H9 (cell line): ENCODE results near the gene MALSU1. TPM values are rescaled to one million over a fixed set of nuclear protein-coding genes. Genes with fewer than 3 reads are reported as not detected.

Experiments used
- DNase-seq: peaks from one replicate; pipeline ENCODE4 v3.0.0-alpha.2; 2017
- H2AFZ ChIP-seq: one replicate; pipeline ENCODE4 v1.6.1; 2013; ENCODE audit warnings: mild to moderate bottlenecking, low read length, control low read depth, moderate library complexity
- H2AK5ac ChIP-seq: 2 replicates; pipeline ENCODE4 v1.6.1; 2013; ENCODE audit warnings: low read length, control low read depth, mixed read lengths; ENCODE audit not compliant: insufficient read length
- H2BK120ac ChIP-seq: one replicate; pipeline ENCODE4 v1.6.1; 2013; ENCODE audit warnings: low read depth, mild to moderate bottlenecking, low read length, control low read depth, inconsistent platforms; ENCODE audit not compliant: poor library complexity, severe bottlenecking
- H2BK12ac ChIP-seq: 2 replicates; pipeline ENCODE4 v1.6.1; 2013; ENCODE audit warnings: low read length, control low read depth, mixed read lengths, low read depth; ENCODE audit not compliant: insufficient read length
- H2BK15ac ChIP-seq: 2 replicates; pipeline ENCODE4 v1.6.1; 2013; ENCODE audit warnings: low read depth, low read length, control low read depth
- H2BK20ac ChIP-seq: one replicate; pipeline ENCODE4 v1.6.1; 2013; ENCODE audit warnings: low read depth, mild to moderate bottlenecking, low read length, control low read depth, inconsistent platforms; ENCODE audit not compliant: poor library complexity, severe bottlenecking
- H2BK5ac ChIP-seq: 2 replicates; pipeline ENCODE4 v1.6.1; 2013; ENCODE audit warnings: low read length, control low read depth, mixed read lengths; ENCODE audit not compliant: insufficient read length
- H3K14ac ChIP-seq: 2 replicates; pipeline ENCODE4 v1.6.1; 2013; ENCODE audit warnings: low read length, control low read depth; ENCODE audit not compliant: insufficient read depth
- H3K18ac ChIP-seq: 2 replicates; pipeline ENCODE4 v1.6.1; 2013; ENCODE audit warnings: low read depth, mild to moderate bottlenecking, mixed read lengths, low read length, control low read depth; ENCODE audit not compliant: insufficient read length
- H3K23ac ChIP-seq: 2 replicates; pipeline ENCODE4 v1.6.1; 2013; ENCODE audit warnings: low read length, control low read depth, mixed read lengths, low read depth; ENCODE audit not compliant: insufficient read length
- H3K23me2 ChIP-seq: 2 replicates; pipeline ENCODE4 v1.6.1; 2013; ENCODE audit warnings: low read depth, mild to moderate bottlenecking, mixed read lengths, low read length, control low read depth; ENCODE audit not compliant: insufficient read length, poor library complexity, severe bottlenecking
- H3K27ac ChIP-seq: 2 replicates; pipeline ENCODE4 v1.5.1; 2013; ENCODE audit warnings: low read length, control low read depth, mixed read lengths, low read depth; ENCODE audit not compliant: insufficient read length
- H3K27me3 ChIP-seq: 2 replicates; pipeline ENCODE4 v1.6.1; 2013; ENCODE audit warnings: low read length, control low read depth, inconsistent platforms; ENCODE audit not compliant: insufficient read depth
- H3K4ac ChIP-seq: 2 replicates; pipeline ENCODE4 v1.6.1; 2013; ENCODE audit warnings: low read depth, mild to moderate bottlenecking, control low read depth, inconsistent platforms, low read length, moderate library complexity
- H3K4me1 ChIP-seq: 2 replicates; pipeline ENCODE4 v1.6.1; 2013; ENCODE audit warnings: low read length, control low read depth, inconsistent platforms; ENCODE audit not compliant: insufficient read depth
- H3K4me2 ChIP-seq: 2 replicates; pipeline ENCODE4 v1.6.1; 2013; ENCODE audit warnings: low read length, control low read depth, mixed read lengths; ENCODE audit not compliant: insufficient read length, insufficient read depth
- H3K56ac ChIP-seq: 2 replicates; pipeline ENCODE4 v1.6.1; 2013; ENCODE audit warnings: low read depth, mild to moderate bottlenecking, mixed read lengths, low read length, control low read depth; ENCODE audit not compliant: insufficient read length
- H3K79me1 ChIP-seq: 2 replicates; pipeline ENCODE4 v1.6.1; 2013; ENCODE audit warnings: low read depth, mild to moderate bottlenecking, moderate library complexity, low read length, control low read depth, inconsistent platforms; ENCODE audit not compliant: insufficient read depth, poor library complexity, severe bottlenecking
- H3K79me2 ChIP-seq: 2 replicates; pipeline ENCODE4 v1.6.1; 2013; ENCODE audit warnings: low read length, control low read depth, inconsistent platforms; ENCODE audit not compliant: insufficient read depth
- H3K9ac ChIP-seq: 2 replicates; pipeline ENCODE4 v1.6.1; 2013; ENCODE audit warnings: low read length, control low read depth, mixed read lengths; ENCODE audit not compliant: insufficient read length; ENCODE audit errors: extremely low read depth
- H3K9me3 ChIP-seq: one replicate; pipeline ENCODE4 v1.6.1; 2013; ENCODE audit warnings: low read depth, low read length, inconsistent platforms; ENCODE audit not compliant: control insufficient read depth
- H3T11ph ChIP-seq: one replicate; pipeline ENCODE4 v1.6.1; 2013; ENCODE audit warnings: mild to moderate bottlenecking, low read length, control low read depth, inconsistent platforms
- H4K20me1 ChIP-seq: one replicate; pipeline ENCODE4 v1.6.1; 2013; ENCODE audit not compliant: control insufficient read depth, insufficient read length, insufficient read depth
- H4K5ac ChIP-seq: 2 replicates; pipeline ENCODE4 v1.6.1; 2013; ENCODE audit warnings: low read depth, mild to moderate bottlenecking, mixed read lengths, low read length, control low read depth; ENCODE audit not compliant: insufficient read length
- H4K8ac ChIP-seq: replicated peaks from 2 replicates; pipeline ENCODE4 v1.6.1; 2013; ENCODE audit warnings: low read length, control low read depth, mixed read lengths, low read depth; ENCODE audit not compliant: insufficient read length
- H4K91ac ChIP-seq: 2 replicates; pipeline ENCODE4 v1.6.1; 2013; ENCODE audit warnings: low read depth, mild to moderate bottlenecking, moderate library complexity, mixed read lengths, low read length, control low read depth; ENCODE audit not compliant: insufficient read length
- H3K27ac Mint-ChIP-seq, 3 experiments: 2 replicates in 2 of 3; 3 replicates in 1 of 3; pipeline ENCODE4 v1.8.0; 2020 to 2021; ENCODE audit warnings: mixed read lengths in 3 of 3, mild to moderate bottlenecking in 1 of 3, moderate library complexity in 1 of 3
- H3K27me3 Mint-ChIP-seq: 2 replicates; pipeline ENCODE4 v1.8.0; 2021; ENCODE audit warnings: low read depth, mild to moderate bottlenecking, moderate library complexity, mixed read lengths
- H3K36me3 Mint-ChIP-seq, 3 experiments: 2 replicates in 2 of 3; 3 replicates in 1 of 3; pipeline ENCODE4 v1.8.0; 2020 to 2021; ENCODE audit warnings: low read depth in 3 of 3, mixed read lengths in 3 of 3; ENCODE audit not compliant: insufficient read depth in 1 of 3
- H3K4me1 Mint-ChIP-seq, 2 experiments: 2 replicates each; pipeline ENCODE4 v1.8.0; 2020; ENCODE audit warnings: mixed read lengths in 2 of 2
- H3K4me3 Mint-ChIP-seq, 2 experiments: 2 replicates in 1 of 2; 3 replicates in 1 of 2; pipeline ENCODE4 v1.8.0; 2020 to 2021; ENCODE audit warnings: mild to moderate bottlenecking in 2 of 2, mixed read lengths in 2 of 2, moderate library complexity in 1 of 2
- H3K9me3 Mint-ChIP-seq, 2 experiments: 2 replicates in 1 of 2; 3 replicates in 1 of 2; pipeline ENCODE4 v1.8.0; 2020; ENCODE audit warnings: mild to moderate bottlenecking in 2 of 2, mixed read lengths in 2 of 2, moderate library complexity in 1 of 2
- WGBS: extraction: QIAGEN DNeasy Blood & Tissue Kit; methylation state at CpG from one replicate; pipeline ENCODE4 v1.1.7; 2013; ENCODE audit warnings: missing lambda C conversion rate, low lambda C conversion rate, mixed read lengths; ENCODE audit not compliant: insufficient read length; ENCODE audit errors: extremely low coverage; 5-methylcytosine and 5-hydroxymethylcytosine counted together
- total RNA-seq: library from RNA; stranded (reverse); gene quantifications from 2 replicates; pipeline ENCODE4 v1.2.1, GENCODE V29; 2021
- TF ChIP-seq, protein P1 (sequence below): fragments of 200-600 bp; sonication (generic); conservative IDR thresholded peaks from 3 replicates; pipeline ENCODE4 v1.8.0; 2021; ENCODE audit warnings: antibody characterized with exemption, mild to moderate bottlenecking

MALSU1 gene
- total RNA-seq, 1 experiment from 2014 or later, result 83.4 TPM

GRCh38 chr7:23336086-23336485 is 36.9 kb downstream of the MALSU1 start:
- H3K4me1 ChIP-seq, result no peaks in the 10 kb centered on the region
- Mint-ChIP-seq H3K27me3 (no peaks in the 10 kb centered on the region), H3K4me1 (peaks cover 0 to 3% of the 10 kb centered on the region in 2 experiments; a peak in 1 of 4 replicates), H3K27ac (peak overlapping the region in 2 of 3 experiments; percentile 29 to 35; a peak in 1 of 7 replicates), H3K4me3 (no peak overlapping the region), H3K9me3 (no peaks in the 10 kb centered on the region), H3K36me3 (peaks cover 66 to 98% (median 95%) of the 10 kb centered on the region in 3 experiments)
- no peak overlapping the region for H4K5ac ChIP-seq
- no peak overlapping the region for H2BK12ac ChIP-seq
- no peak overlapping the region for H3K27ac ChIP-seq
- H2BK20ac ChIP-seq, result no peak overlapping the region
- no peak overlapping the region for H2AFZ ChIP-seq
- H4K20me1 ChIP-seq, result no peaks in the 10 kb centered on the region
- H3K9ac ChIP-seq, result no peak overlapping the region
- no peak overlapping the region for H2BK120ac ChIP-seq
- TF ChIP-seq, protein P1, sequence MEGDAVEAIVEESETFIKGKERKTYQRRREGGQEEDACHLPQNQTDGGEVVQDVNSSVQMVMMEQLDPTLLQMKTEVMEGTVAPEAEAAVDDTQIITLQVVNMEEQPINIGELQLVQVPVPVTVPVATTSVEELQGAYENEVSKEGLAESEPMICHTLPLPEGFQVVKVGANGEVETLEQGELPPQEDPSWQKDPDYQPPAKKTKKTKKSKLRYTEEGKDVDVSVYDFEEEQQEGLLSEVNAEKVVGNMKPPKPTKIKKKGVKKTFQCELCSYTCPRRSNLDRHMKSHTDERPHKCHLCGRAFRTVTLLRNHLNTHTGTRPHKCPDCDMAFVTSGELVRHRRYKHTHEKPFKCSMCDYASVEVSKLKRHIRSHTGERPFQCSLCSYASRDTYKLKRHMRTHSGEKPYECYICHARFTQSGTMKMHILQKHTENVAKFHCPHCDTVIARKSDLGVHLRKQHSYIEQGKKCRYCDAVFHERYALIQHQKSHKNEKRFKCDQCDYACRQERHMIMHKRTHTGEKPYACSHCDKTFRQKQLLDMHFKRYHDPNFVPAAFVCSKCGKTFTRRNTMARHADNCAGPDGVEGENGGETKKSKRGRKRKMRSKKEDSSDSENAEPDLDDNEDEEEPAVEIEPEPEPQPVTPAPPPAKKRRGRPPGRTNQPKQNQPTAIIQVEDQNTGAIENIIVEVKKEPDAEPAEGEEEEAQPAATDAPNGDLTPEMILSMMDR, result no peak
- H3K23me2 ChIP-seq, result no peaks in the 10 kb centered on the region
- no peaks in the 10 kb centered on the region for H3K79me2 ChIP-seq
- H3K79me1 ChIP-seq, result no peaks in the 10 kb centered on the region
- no peak overlapping the region for H3K23ac ChIP-seq
- H3K14ac ChIP-seq, result no peak overlapping the region
- DNase-seq, result no peak
- no peak overlapping the region for H3K56ac ChIP-seq
- no peak overlapping the region for H2BK5ac ChIP-seq
- H4K91ac ChIP-seq, result no peak overlapping the region
- no peak overlapping the region for H4K8ac ChIP-seq
- H2AK5ac ChIP-seq, result no peak overlapping the region
- no peak overlapping the region for H3K4me2 ChIP-seq
- no peaks in the 10 kb centered on the region for H3K27me3 ChIP-seq
- H3T11ph ChIP-seq, result no peak overlapping the region
- H3K9me3 ChIP-seq, result no peaks in the 10 kb centered on the region
- H2BK15ac ChIP-seq, result no peak overlapping the region
- H3K4ac ChIP-seq, result no peak overlapping the region
- H3K18ac ChIP-seq, result no peak overlapping the region
- WGBS, result no CpG with 5 or more reads among the region's 3 CpGs
